ENCODE data around the gene ZC3H14.

The ZC3H14 gene

DNA sequence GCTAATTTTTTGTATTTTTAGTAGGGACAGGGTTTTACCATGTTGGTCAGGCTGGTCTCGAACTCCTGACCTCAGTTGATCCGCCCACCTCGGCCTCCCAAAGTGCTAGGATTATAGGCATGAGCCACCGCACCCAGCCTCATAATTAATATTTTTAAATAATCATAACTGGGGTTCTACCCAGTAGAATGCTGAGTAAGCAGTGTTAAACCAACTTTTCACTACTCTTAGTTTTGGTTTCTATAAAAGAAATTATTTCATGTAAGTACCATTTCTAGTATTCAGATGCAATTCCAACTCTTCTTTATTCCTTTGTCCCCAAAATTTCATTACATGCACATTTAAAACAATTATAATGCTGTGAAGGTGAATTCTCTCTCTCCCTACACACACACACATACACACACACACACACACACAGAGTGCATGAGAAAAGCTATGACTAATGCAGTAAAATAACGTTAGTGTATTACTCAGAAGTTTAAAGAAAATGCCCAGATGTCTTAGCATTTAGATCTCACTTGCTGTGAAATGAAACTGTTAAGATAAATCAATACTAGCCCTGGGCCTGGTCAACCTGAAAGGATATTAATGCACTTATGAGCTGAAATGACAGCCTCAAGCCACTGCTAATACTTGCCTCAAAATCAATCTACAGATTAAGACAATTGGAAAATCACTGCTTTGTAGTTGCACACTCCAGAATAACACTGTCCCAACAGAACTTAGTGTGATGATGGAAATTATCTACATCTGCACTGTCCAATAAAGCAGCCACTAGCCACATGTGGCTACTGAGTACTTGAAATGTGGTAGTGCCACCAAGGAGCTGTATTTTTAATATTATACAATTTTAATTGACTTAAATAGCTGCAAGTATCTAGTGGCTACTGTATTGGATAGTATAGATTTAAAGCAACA is 44.0 kb upstream of the ZC3H14 start:
- no peak for DNase-seq
- no peaks in the 10 kb centered on the region for H3K79me2 ChIP-seq (ENCODE audit: insufficient read depth, low read length)

DNA sequence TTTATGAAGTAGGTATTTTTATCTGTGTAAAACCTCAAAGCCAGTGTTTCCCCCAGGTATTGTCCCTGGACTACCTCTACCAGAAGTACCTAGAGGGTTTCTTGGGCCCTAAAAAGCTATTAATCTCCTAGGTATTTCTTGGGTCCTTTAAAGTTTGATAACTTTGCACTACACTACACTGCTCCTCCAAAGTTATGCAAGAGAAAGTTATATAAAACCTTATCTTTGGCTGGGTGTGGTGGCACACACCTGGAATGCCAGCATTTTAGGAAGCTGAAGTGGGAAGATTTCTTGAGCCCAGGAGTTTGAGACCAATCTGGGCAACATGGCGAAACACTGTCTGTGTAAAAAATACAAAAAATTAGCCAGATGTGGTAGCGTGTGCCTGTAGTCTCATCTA is 42.9 kb upstream of the ZC3H14 start:
- H3K27ac ChIP-seq (ENCODE audit: low read length), result no peak overlapping the region
- H3K4me3 ChIP-seq (ENCODE audit: low read depth in 1 of 2, low read length in 2 of 2), result no peak overlapping the region
- ATAC-seq (ENCODE audit: insufficient read depth, low read depth) (no peak), DNase-seq (no peak)
- H3K4me2 ChIP-seq (ENCODE audit: insufficient read depth, low read length), result no peak overlapping the region
- H3K27me3 ChIP-seq (ENCODE audit: insufficient read depth, low read length, poor library complexity), result no peaks in the 10 kb centered on the region
- TF ChIP-seq, protein P1, sequence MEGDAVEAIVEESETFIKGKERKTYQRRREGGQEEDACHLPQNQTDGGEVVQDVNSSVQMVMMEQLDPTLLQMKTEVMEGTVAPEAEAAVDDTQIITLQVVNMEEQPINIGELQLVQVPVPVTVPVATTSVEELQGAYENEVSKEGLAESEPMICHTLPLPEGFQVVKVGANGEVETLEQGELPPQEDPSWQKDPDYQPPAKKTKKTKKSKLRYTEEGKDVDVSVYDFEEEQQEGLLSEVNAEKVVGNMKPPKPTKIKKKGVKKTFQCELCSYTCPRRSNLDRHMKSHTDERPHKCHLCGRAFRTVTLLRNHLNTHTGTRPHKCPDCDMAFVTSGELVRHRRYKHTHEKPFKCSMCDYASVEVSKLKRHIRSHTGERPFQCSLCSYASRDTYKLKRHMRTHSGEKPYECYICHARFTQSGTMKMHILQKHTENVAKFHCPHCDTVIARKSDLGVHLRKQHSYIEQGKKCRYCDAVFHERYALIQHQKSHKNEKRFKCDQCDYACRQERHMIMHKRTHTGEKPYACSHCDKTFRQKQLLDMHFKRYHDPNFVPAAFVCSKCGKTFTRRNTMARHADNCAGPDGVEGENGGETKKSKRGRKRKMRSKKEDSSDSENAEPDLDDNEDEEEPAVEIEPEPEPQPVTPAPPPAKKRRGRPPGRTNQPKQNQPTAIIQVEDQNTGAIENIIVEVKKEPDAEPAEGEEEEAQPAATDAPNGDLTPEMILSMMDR (IDR thresholded peaks at IDR 0.05; ENCODE audit: borderline replicate concordance, extremely low read depth, low read length, poor library complexity, severe bottlenecking), result no peak
- no peak for TF ChIP-seq EZH2 (IDR thresholded peaks at IDR 0.05; ENCODE audit: borderline replicate concordance, low read depth, low read length, severe bottlenecking)
- no peak overlapping the region for H3K9ac ChIP-seq (ENCODE audit: low read depth, low read length)
- H4K20me1 ChIP-seq (ENCODE audit: insufficient read depth, low read length), result no peaks in the 10 kb centered on the region
- H3K9me3 ChIP-seq (ENCODE audit: insufficient read depth, low read length, severe bottlenecking), result no peaks in the 10 kb centered on the region
- H3K4me1 ChIP-seq (ENCODE audit: insufficient read depth, low read length), result no peaks in the 10 kb centered on the region
- H3K36me3 ChIP-seq (ENCODE audit: insufficient read depth, low read length), result no peaks in the 10 kb centered on the region
- H2AFZ ChIP-seq (ENCODE audit: low read depth, low read length), result no peak overlapping the region
- no peaks in the 10 kb centered on the region for H3K79me2 ChIP-seq (ENCODE audit: insufficient read depth, low read length)

More for the DNA sequence above, 44.0 kb upstream of the ZC3H14 start:
- H3K4me2 ChIP-seq (ENCODE audit: insufficient read depth, low read length), result no peak overlapping the region
- TF ChIP-seq EZH2 (IDR thresholded peaks at IDR 0.05; ENCODE audit: borderline replicate concordance, low read depth, low read length, severe bottlenecking), result no peak
- TF ChIP-seq, protein P1 (IDR thresholded peaks at IDR 0.05; ENCODE audit: borderline replicate concordance, extremely low read depth, low read length, poor library complexity, severe bottlenecking), result no peak
- no peaks in the 10 kb centered on the region for H3K27me3 ChIP-seq (ENCODE audit: insufficient read depth, low read length, poor library complexity)
- no peaks in the 10 kb centered on the region for H4K20me1 ChIP-seq (ENCODE audit: insufficient read depth, low read length)
- no peaks in the 10 kb centered on the region for H3K36me3 ChIP-seq (ENCODE audit: insufficient read depth, low read length)
- H3K9me3 ChIP-seq (ENCODE audit: insufficient read depth, low read length, severe bottlenecking), result no peaks in the 10 kb centered on the region
- H3K27ac ChIP-seq (ENCODE audit: low read length), result no peak overlapping the region
- no peak overlapping the region for H3K9ac ChIP-seq (ENCODE audit: low read depth, low read length)
- H3K4me1 ChIP-seq (ENCODE audit: insufficient read depth, low read length), result no peaks in the 10 kb centered on the region
- H2AFZ ChIP-seq (ENCODE audit: low read depth, low read length), result no peak overlapping the region
- ATAC-seq (ENCODE audit: insufficient read depth, low read depth), result no peak
- no peak overlapping the region for H3K4me3 ChIP-seq (ENCODE audit: low read depth in 1 of 2, low read length in 2 of 2)

DNA sequence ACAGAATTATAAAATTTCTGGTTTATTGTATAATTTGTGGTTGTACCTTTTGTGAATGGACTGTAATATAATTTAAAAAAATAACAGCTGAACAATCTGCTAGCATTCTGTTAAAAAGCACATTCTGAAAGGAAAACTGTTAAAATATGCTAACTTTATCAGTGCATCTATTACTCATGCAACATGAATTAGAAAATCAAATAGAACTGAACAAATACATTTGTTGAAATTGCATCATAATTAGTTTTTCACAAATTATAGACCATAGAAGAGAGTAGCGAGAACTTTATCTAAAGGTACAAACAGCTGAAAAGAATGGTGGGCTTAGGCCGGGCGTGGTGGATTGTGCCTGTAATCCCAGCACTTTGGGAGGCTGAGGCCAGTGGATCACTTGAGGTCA is 41.0 kb upstream of the ZC3H14 start:
- no peak for ATAC-seq (ENCODE audit: insufficient read depth, low read depth)
- H3K27ac ChIP-seq (ENCODE audit: low read length), result no peak overlapping the region
- H3K4me3 ChIP-seq (ENCODE audit: low read depth in 1 of 2, low read length in 2 of 2), result no peak overlapping the region
- no peak overlapping the region for H3K9ac ChIP-seq (ENCODE audit: low read depth, low read length)
- TF ChIP-seq EZH2 (IDR thresholded peaks at IDR 0.05; ENCODE audit: borderline replicate concordance, low read depth, low read length, severe bottlenecking), result no peak
- TF ChIP-seq, protein P1 (IDR thresholded peaks at IDR 0.05; ENCODE audit: borderline replicate concordance, extremely low read depth, low read length, poor library complexity, severe bottlenecking), result no peak
- H3K27me3 ChIP-seq (ENCODE audit: insufficient read depth, low read length, poor library complexity), result no peaks in the 10 kb centered on the region
- no peaks in the 10 kb centered on the region for H4K20me1 ChIP-seq (ENCODE audit: insufficient read depth, low read length)
- no peaks in the 10 kb centered on the region for H3K4me1 ChIP-seq (ENCODE audit: insufficient read depth, low read length)
- no peak overlapping the region for H3K4me2 ChIP-seq (ENCODE audit: insufficient read depth, low read length)
- H2AFZ ChIP-seq (ENCODE audit: low read depth, low read length), result no peak overlapping the region
- no peaks in the 10 kb centered on the region for H3K36me3 ChIP-seq (ENCODE audit: insufficient read depth, low read length)
- no peak for DNase-seq
- H3K79me2 ChIP-seq (ENCODE audit: insufficient read depth, low read length), result no peaks in the 10 kb centered on the region
- H3K9me3 ChIP-seq (ENCODE audit: insufficient read depth, low read length, severe bottlenecking), result no peaks in the 10 kb centered on the region

Measured in DND-41 (cell line).